ENCODE results near the gene TUG1. TPM values are rescaled to one million over a fixed set of nuclear protein-coding genes. Genes with fewer than 3 reads are reported as not detected.

The TUG1 gene
- total and polyA plus RNA-seq, 9 of the 15 experiments (the other 6 are each of a cell fraction or from before 2014, with no cell fraction given): 24.7 to 132 (median 58.9) TPM

DNA sequence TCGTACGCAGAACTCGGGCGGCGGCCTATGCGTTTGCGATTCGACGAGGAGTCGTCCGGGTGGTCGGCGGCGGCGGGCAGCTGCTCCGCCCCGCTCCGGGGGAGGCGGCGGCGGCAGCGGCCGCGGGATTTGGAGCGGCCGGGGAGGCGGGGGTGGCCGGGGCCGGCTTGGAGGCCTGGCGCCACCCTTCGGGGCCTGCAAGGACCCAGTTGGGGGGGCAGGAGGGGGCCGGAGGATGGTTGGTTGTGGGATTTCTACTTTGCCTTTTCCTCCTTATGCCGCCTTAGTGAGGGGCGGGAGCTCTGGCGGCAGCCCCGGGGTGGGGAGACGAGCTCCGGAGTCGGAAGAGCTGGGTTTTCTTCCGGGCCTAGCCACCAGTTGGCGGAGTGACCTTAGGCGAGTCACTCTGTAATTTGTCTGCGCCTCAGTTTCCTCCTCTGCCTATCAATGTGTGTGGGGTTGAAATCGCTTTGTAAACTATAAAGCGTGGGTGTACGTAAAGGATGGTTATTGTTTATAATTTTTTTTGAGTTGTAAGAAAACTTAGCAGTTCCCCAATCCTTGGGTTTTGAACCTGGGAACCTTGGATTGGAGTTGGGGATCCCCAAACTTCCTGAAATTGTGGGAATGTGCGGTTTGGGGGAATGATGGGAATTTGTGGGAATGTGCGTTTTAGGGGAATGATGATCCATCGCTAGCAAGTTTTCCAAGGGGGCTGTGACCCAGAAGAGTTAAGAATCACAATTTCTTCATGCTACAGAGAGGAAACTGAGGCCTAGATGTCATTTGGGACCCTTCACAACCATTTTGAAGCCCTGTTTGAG lies 679 bp downstream of the TUG1 start (continued):
- TF ChIP-seq ZNF124 (CRISPR knock-in tag; IDR thresholded peaks at IDR 0.05): no peak

DNA sequence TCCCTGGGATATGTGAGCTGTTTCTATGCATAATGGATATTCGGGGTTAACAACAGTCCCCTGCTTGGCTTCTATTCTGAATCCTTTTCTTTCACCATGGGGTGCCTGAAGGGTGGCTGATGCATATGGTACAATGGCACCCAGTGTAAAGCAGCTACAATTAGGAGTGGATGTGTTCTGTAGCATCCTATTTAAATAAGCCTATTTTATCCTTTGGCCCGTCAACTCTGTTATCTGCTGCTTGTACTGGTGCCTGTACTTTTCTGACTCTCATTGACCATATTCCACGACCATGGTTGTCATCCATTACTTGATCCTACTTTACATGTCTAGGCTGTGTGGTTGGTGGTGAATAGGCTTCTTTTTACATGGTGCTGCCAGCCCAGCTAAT lies 1.3 kb downstream of the TUG1 start:
- DNase-seq (ENCODE audit: extremely low read depth in 1 of 4, low spot score in 3 of 4) (no peak), ATAC-seq (no peak), FAIRE-seq (no peak)
- TSS peak; percentile 44 for BruUV-seq (replicated peaks)
- no peaks in the 10 kb centered on the region for H3K9me1 ChIP-seq (ENCODE audit: control insufficient read depth, insufficient read depth, low read length)
- POLR2A ChIA-PET: interaction anchor here (0.7 to 2.8 kb wide), 3 partner anchors 9 to 89 kb away, joined by 3 to 11 read pairs (median 3); no protein-coding TSS in a partner anchor
- H3K4me3 ChIP-seq: peak overlapping the region; percentile 90
- H3K9ac ChIP-seq (ENCODE audit: insufficient read depth in 1 of 2, low read depth in 2 of 2, low read length in 2 of 2): peak overlapping the region; percentile 85 to 95
- H3K4me2 ChIP-seq (ENCODE audit: insufficient read depth, low read length): peak overlapping the region; percentile 86
- CTCF ChIA-PET (ENCODE audit: low intra/inter-chr PET ratio): interaction anchor here (0.6 kb wide), 1 partner anchor 116 kb away, joined by 3 read pairs; no protein-coding TSS in a partner anchor
- WGBS (ENCODE audit: insufficient coverage, low coverage, missing lambda C conversion rate): 8% methylated on average over 3 of the region's 3 CpGs
- TF ChIP-seq, protein P1, sequence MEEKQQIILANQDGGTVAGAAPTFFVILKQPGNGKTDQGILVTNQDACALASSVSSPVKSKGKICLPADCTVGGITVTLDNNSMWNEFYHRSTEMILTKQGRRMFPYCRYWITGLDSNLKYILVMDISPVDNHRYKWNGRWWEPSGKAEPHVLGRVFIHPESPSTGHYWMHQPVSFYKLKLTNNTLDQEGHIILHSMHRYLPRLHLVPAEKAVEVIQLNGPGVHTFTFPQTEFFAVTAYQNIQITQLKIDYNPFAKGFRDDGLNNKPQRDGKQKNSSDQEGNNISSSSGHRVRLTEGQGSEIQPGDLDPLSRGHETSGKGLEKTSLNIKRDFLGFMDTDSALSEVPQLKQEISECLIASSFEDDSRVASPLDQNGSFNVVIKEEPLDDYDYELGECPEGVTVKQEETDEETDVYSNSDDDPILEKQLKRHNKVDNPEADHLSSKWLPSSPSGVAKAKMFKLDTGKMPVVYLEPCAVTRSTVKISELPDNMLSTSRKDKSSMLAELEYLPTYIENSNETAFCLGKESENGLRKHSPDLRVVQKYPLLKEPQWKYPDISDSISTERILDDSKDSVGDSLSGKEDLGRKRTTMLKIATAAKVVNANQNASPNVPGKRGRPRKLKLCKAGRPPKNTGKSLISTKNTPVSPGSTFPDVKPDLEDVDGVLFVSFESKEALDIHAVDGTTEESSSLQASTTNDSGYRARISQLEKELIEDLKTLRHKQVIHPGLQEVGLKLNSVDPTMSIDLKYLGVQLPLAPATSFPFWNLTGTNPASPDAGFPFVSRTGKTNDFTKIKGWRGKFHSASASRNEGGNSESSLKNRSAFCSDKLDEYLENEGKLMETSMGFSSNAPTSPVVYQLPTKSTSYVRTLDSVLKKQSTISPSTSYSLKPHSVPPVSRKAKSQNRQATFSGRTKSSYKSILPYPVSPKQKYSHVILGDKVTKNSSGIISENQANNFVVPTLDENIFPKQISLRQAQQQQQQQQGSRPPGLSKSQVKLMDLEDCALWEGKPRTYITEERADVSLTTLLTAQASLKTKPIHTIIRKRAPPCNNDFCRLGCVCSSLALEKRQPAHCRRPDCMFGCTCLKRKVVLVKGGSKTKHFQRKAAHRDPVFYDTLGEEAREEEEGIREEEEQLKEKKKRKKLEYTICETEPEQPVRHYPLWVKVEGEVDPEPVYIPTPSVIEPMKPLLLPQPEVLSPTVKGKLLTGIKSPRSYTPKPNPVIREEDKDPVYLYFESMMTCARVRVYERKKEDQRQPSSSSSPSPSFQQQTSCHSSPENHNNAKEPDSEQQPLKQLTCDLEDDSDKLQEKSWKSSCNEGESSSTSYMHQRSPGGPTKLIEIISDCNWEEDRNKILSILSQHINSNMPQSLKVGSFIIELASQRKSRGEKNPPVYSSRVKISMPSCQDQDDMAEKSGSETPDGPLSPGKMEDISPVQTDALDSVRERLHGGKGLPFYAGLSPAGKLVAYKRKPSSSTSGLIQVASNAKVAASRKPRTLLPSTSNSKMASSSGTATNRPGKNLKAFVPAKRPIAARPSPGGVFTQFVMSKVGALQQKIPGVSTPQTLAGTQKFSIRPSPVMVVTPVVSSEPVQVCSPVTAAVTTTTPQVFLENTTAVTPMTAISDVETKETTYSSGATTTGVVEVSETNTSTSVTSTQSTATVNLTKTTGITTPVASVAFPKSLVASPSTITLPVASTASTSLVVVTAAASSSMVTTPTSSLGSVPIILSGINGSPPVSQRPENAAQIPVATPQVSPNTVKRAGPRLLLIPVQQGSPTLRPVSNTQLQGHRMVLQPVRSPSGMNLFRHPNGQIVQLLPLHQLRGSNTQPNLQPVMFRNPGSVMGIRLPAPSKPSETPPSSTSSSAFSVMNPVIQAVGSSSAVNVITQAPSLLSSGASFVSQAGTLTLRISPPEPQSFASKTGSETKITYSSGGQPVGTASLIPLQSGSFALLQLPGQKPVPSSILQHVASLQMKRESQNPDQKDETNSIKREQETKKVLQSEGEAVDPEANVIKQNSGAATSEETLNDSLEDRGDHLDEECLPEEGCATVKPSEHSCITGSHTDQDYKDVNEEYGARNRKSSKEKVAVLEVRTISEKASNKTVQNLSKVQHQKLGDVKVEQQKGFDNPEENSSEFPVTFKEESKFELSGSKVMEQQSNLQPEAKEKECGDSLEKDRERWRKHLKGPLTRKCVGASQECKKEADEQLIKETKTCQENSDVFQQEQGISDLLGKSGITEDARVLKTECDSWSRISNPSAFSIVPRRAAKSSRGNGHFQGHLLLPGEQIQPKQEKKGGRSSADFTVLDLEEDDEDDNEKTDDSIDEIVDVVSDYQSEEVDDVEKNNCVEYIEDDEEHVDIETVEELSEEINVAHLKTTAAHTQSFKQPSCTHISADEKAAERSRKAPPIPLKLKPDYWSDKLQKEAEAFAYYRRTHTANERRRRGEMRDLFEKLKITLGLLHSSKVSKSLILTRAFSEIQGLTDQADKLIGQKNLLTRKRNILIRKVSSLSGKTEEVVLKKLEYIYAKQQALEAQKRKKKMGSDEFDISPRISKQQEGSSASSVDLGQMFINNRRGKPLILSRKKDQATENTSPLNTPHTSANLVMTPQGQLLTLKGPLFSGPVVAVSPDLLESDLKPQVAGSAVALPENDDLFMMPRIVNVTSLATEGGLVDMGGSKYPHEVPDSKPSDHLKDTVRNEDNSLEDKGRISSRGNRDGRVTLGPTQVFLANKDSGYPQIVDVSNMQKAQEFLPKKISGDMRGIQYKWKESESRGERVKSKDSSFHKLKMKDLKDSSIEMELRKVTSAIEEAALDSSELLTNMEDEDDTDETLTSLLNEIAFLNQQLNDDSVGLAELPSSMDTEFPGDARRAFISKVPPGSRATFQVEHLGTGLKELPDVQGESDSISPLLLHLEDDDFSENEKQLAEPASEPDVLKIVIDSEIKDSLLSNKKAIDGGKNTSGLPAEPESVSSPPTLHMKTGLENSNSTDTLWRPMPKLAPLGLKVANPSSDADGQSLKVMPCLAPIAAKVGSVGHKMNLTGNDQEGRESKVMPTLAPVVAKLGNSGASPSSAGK (IDR thresholded peaks at IDR 0.05): peak; percentile 21; the same call in 1 of the 2 replicates
- TF ChIP-seq, protein P2, sequence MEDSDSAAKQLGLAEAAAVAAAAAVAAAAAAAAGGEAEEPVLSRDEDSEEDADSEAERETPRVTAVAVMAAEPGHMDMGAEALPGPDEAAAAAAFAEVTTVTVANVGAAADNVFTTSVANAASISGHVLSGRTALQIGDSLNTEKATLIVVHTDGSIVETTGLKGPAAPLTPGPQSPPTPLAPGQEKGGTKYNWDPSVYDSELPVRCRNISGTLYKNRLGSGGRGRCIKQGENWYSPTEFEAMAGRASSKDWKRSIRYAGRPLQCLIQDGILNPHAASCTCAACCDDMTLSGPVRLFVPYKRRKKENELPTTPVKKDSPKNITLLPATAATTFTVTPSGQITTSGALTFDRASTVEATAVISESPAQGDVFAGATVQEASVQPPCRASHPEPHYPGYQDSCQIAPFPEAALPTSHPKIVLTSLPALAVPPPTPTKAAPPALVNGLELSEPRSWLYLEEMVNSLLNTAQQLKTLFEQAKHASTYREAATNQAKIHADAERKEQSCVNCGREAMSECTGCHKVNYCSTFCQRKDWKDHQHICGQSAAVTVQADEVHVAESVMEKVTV (CRISPR knock-in tag; IDR thresholded peaks at IDR 0.05): no peak
- H3K79me2 ChIP-seq (ENCODE audit: control insufficient read depth, insufficient read depth, low read length): peaks cover 98% of the 10 kb centered on the region
- peaks cover 14% of the 10 kb centered on the region for H3K9me3 ChIP-seq (replicated peaks; ENCODE audit: control insufficient read depth, insufficient read depth, low read depth, low read length)
- H4K20me1 ChIP-seq (replicated peaks; ENCODE audit: control insufficient read depth, insufficient read depth, low read length): peaks cover 13% of the 10 kb centered on the region; the same call in 1 of the 2 replicates
- no peaks in the 10 kb centered on the region for H3K27me3 ChIP-seq (ENCODE audit: control insufficient read depth in 2 of 2, insufficient read depth in 2 of 2, low read length in 2 of 2)
- intact Hi-C loops (cut with micrococcal nuclease): no loop called here
- H3K4me1 ChIP-seq (replicated peaks in 1 of 2; ENCODE audit: control insufficient read depth in 2 of 2, insufficient read depth in 2 of 2, low read length in 2 of 2): peaks cover 7 to 13% of the 10 kb centered on the region in 2 experiments; a peak in 3 of 5 replicates
- H2AFZ ChIP-seq (ENCODE audit: low read depth, low read length): no peak overlapping the region
- peak overlapping the region; percentile 92 for H3K27ac ChIP-seq (ENCODE audit: extremely low read depth, low read depth, low read length)
- in situ Hi-C loops (cut with MboI): no loop called here
- peaks cover 78% of the 10 kb centered on the region for H3K36me3 ChIP-seq (ENCODE audit: control insufficient read depth, insufficient read depth, low read length)
